Activated naive CD4-positive, alpha-beta T cell treated with anti-CD3 and anti-CD28 coated beads for 36 hours (primary cell): ENCODE measurements around the gene CD276. TPM values are rescaled to one million over a fixed set of nuclear protein-coding genes. Genes with fewer than 3 reads are reported as not detected.

ENCODE experiments used
- CTCF ChIA-PET: fragments of 350-600 bp; sonication (Branson Sonifier 250); formaldehyde crosslinking; loops from one replicate; lab custom pipeline; 2021; ENCODE audit warnings: antibody characterized with exemption; lab: Charles Lee
- DNase-seq: peaks from one replicate; pipeline ENCODE4 v3.0.0-alpha.2; 2020
- H3K27ac Mint-ChIP-seq: one replicate; pipeline ENCODE4 v1.8.0; 2021; ENCODE audit warnings: mild to moderate bottlenecking, mixed read lengths
- H3K27me3 Mint-ChIP-seq: one replicate; pipeline ENCODE4 v1.8.0; 2021; ENCODE audit warnings: low read depth, mixed read lengths
- H3K36me3 Mint-ChIP-seq: one replicate; pipeline ENCODE4 v1.8.0; 2021; ENCODE audit warnings: low read depth, mixed read lengths
- H3K4me1 Mint-ChIP-seq: one replicate; pipeline ENCODE4 v1.8.0; 2021; ENCODE audit warnings: low read depth, mixed read lengths
- H3K4me3 Mint-ChIP-seq: one replicate; pipeline ENCODE4 v1.8.0; 2021; ENCODE audit warnings: mild to moderate bottlenecking, moderate library complexity, mixed read lengths
- H3K9me3 Mint-ChIP-seq: one replicate; pipeline ENCODE4 v1.8.0; 2021; ENCODE audit warnings: mixed read lengths
- intact Hi-C: fragments of 100-400 bp; cut with micrococcal nuclease; formaldehyde crosslinking; loops from one replicate; pipeline ENCODE4 v1.15.1; 2023
- total RNA-seq, 2 experiments: library from RNA; stranded (reverse); gene quantifications; one replicate each; pipeline ENCODE4 v1.2.3, GENCODE V29; 2021

The CD276 gene
- total RNA-seq, 2 experiments from 2014 or later = 1.2 to 1.3 TPM

DNA sequence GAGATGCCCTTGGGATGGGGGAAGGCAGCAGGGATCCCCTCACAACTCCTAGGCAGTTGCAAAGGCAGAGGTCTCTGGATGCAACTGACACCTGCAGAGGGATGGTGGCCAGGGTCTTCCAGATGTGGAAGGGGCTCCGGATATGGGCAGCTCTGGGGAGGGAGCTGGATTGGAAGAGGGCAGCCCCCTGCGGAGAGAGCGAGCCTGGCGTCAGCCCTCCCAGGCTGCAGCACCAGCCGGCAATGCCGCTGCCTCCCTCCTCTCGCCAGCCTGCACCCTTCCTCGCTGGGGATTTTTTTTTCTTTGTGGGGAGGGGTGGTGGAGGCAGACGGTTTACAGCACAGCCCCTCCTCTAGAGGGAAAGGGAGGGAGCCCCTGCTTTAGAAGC lies 67.3 kb downstream of the CD276 start:
- H3K27ac Mint-ChIP-seq = no peak overlapping the region
- peaks cover 41% of the 10 kb centered on the region for H3K27me3 Mint-ChIP-seq
- CTCF ChIA-PET = no interaction called here
- H3K4me3 Mint-ChIP-seq = no peak overlapping the region
- intact Hi-C loops = no loop called here
- no peaks in the 10 kb centered on the region for H3K36me3 Mint-ChIP-seq
- H3K4me1 Mint-ChIP-seq = no peaks in the 10 kb centered on the region
- DNase-seq = no peak
- no peaks in the 10 kb centered on the region for H3K9me3 Mint-ChIP-seq

DNA sequence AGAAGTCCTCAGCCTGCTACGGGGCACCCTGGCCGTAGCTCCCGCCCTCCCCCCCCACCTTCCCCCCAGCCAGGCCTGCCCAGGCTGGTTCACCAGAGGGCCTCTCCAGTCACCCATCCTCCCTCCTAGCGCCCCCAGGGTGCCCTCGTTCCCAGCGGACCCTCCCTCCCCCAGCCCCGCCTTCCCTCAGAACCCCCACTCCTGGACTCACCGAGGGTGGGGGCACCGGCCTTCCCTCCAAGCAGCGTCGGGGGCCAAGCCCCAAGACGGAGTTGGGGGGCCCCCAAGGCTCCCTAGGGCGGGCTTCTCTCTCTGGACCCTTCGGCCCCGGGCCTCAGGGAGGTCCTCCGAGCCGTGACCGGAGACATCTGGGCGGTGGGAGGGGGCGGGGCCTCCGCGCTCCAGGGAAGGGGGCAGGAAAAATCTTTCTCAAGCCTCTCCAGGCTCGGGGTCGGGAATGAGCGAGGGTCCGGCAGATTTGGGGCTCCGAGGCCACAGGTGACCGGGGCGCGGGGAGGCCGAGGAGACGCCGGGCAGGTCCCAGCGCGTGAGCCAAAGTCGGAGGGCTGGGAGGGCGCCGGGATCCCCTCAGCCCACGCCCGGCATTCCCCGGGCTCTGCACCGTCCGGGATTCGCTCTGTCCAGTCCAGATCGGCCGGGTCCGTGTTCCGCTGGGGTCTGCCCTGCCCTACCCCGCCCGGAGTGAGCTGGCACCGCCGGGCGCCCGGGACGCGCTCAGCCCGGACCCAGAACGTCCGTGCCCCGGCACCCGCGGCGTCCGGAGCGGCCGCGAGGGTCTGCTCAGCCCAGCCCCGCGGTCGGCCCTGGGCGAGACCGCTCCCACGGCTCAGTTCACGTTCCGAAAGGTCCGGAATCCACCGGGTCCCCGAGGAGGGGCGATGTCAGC lies 68.0 kb downstream of the CD276 start:
- intact Hi-C loops = no loop called here
- Mint-ChIP-seq H3K27me3 (peaks cover 38% of the 10 kb centered on the region), H3K9me3 (no peaks in the 10 kb centered on the region), H3K27ac (no peak overlapping the region), H3K4me3 (no peak overlapping the region), H3K36me3 (no peaks in the 10 kb centered on the region), H3K4me1 (no peaks in the 10 kb centered on the region)
- CTCF ChIA-PET = no interaction called here
- DNase-seq = no peak

DNA sequence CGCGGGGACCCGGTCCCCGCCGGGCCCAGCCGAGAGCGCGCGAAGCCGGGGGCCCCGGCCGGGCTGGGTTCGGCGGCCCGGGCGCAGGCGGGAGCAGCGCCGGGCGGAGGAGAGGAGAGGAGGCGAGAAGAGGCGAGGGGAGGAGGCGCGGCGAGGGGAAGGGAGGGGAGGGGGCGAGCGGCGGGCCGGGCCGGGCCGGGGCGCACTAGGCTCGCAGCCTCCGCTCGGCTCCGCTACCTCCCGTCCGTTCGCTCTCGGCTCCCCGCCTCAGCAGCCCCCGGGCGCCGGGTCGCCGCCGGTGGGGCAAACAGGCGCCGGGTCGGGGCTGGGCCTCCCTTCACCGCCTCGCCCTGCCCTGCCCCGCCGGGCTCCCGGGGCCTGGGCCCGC lies 68.6 kb downstream of the CD276 start:
- intact Hi-C loops = no loop called here
- no peak for DNase-seq
- peaks cover 38% of the 10 kb centered on the region for H3K27me3 Mint-ChIP-seq
- no peak overlapping the region for H3K4me3 Mint-ChIP-seq
- no peaks in the 10 kb centered on the region for H3K9me3 Mint-ChIP-seq
- no peak overlapping the region for H3K27ac Mint-ChIP-seq
- no peaks in the 10 kb centered on the region for H3K36me3 Mint-ChIP-seq
- CTCF ChIA-PET = no interaction called here
- H3K4me1 Mint-ChIP-seq = no peaks in the 10 kb centered on the region

- H3K27ac Mint-ChIP-seq = no peak within 1 kb of the TSS
- CTCF ChIA-PET = no interaction called here
Measured at GRCh38 chr15:73753250-73754130, 69.3 kb downstream of the CD276 start, which contains the start of gene INSYN1. INSYN1 (minus strand) TSS chr15:73753351; CDS start chr15:73751130, 2,221 bp downstream.

GRCh38 chr15:73754461-73754860 lies 70.3 kb downstream of the CD276 start:
- Mint-ChIP-seq H3K27ac (no peak overlapping the region), H3K4me1 (no peaks in the 10 kb centered on the region), H3K4me3 (no peak overlapping the region), H3K9me3 (no peaks in the 10 kb centered on the region), H3K27me3 (peaks cover 38% of the 10 kb centered on the region), H3K36me3 (no peaks in the 10 kb centered on the region)
- intact Hi-C loops = no loop called here
- DNase-seq = no peak
- CTCF ChIA-PET = no interaction called here

More at GRCh38 chr15:73753250-73754130, 69.3 kb downstream of the CD276 start, which contains the start of gene INSYN1:
- Mint-ChIP-seq H3K4me3 (no peak within 1 kb of the TSS), H3K4me1 (no peaks in the 10 kb centered on the region), H3K36me3 (no peaks in the 10 kb centered on the region), H3K27me3 (peaks cover 38% of the 10 kb centered on the region), H3K9me3 (no peaks in the 10 kb centered on the region)
- intact Hi-C loops = no loop called here
- DNase-seq = no peak

DNA sequence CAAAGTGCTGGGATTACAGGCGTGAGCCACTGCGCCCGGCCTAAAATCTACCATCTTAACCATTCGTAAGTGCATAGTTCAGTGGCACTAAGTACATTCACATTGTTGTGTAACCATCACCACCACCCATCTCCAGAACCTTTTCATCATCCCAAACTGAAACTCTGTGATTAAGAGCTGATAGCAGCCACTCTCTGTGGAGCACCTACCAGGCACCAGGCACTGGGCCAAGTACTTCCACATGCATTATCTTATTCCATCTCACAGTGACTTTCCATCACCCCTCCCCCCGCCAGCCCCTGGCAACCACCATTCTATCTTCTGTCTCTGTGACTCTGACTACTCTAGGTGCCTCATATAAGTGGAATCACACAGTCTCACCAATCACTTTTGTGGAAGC lies 71.3 kb downstream of the CD276 start:
- H3K4me1 Mint-ChIP-seq = no peaks in the 10 kb centered on the region
- no peaks in the 10 kb centered on the region for H3K36me3 Mint-ChIP-seq
- no peaks in the 10 kb centered on the region for H3K9me3 Mint-ChIP-seq
- no peak overlapping the region for H3K4me3 Mint-ChIP-seq
- H3K27ac Mint-ChIP-seq = no peak overlapping the region
- CTCF ChIA-PET = no interaction called here
- intact Hi-C loops = no loop called here
- peaks cover 34% of the 10 kb centered on the region for H3K27me3 Mint-ChIP-seq
- no peak for DNase-seq

- Mint-ChIP-seq H3K27me3 (peaks cover 30% of the 10 kb centered on the region), H3K4me3 (no peak overlapping the region), H3K9me3 (no peaks in the 10 kb centered on the region), H3K36me3 (no peaks in the 10 kb centered on the region), H3K27ac (no peak overlapping the region), H3K4me1 (no peaks in the 10 kb centered on the region)
- no peak for DNase-seq
- CTCF ChIA-PET = no interaction called here
- intact Hi-C loops = no loop called here
Measured at GRCh38 chr15:73755946-73756345, 71.8 kb downstream of the CD276 start.

GRCh38 chr15:73756390-73756789 lies 72.2 kb downstream of the CD276 start:
- no peak overlapping the region for H3K4me3 Mint-ChIP-seq
- no peak for DNase-seq
- intact Hi-C loops = no loop called here
- H3K36me3 Mint-ChIP-seq = no peaks in the 10 kb centered on the region
- CTCF ChIA-PET = no interaction called here
- no peaks in the 10 kb centered on the region for H3K4me1 Mint-ChIP-seq
- H3K27ac Mint-ChIP-seq = no peak overlapping the region
- no peaks in the 10 kb centered on the region for H3K9me3 Mint-ChIP-seq
- peaks cover 28% of the 10 kb centered on the region for H3K27me3 Mint-ChIP-seq

- CTCF ChIA-PET = no interaction called here
- H3K4me1 Mint-ChIP-seq = no peaks in the 10 kb centered on the region
- no peaks in the 10 kb centered on the region for H3K36me3 Mint-ChIP-seq
Measured at GRCh38 chr15:73756947-73757513, 72.8 kb downstream of the CD276 start.

DNA sequence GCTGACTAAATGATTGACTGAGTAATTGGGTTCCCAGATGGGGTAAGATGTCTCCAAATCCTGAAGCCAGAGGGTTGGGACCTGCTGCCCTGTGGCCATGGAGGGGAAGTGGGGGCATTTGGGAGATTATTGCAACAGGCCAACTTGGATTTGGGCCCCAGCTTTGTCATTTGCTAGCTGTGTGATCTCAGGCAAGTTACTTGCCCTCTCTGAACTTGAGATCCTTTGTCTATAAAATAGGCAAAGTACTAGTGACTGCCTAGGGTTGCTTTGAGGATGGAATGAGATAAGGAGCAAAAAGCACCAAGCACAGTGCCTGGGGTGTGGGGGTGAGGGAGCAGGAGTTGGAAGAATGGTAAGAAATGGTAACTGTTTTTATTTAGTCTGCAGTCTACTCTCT lies 73.4 kb downstream of the CD276 start:
- Mint-ChIP-seq H3K4me3 (no peak overlapping the region), H3K4me1 (no peaks in the 10 kb centered on the region), H3K27ac (no peak overlapping the region), H3K36me3 (no peaks in the 10 kb centered on the region), H3K9me3 (no peaks in the 10 kb centered on the region), H3K27me3 (peaks cover 27% of the 10 kb centered on the region)
- DNase-seq = no peak
- intact Hi-C loops = no loop called here
- CTCF ChIA-PET = no interaction called here

More at GRCh38 chr15:73756947-73757513, 72.8 kb downstream of the CD276 start:
- DNase-seq = no peak
- no peak overlapping the region for H3K27ac Mint-ChIP-seq
- no peaks in the 10 kb centered on the region for H3K9me3 Mint-ChIP-seq
- intact Hi-C loops = no loop called here
- H3K4me3 Mint-ChIP-seq = no peak overlapping the region
- H3K27me3 Mint-ChIP-seq = peaks cover 27% of the 10 kb centered on the region

GRCh38 chr15:73758461-73758860 lies 74.3 kb downstream of the CD276 start:
- intact Hi-C loops = no loop called here
- no peak for DNase-seq
- Mint-ChIP-seq H3K27me3 (peaks cover 28% of the 10 kb centered on the region), H3K27ac (no peak overlapping the region), H3K4me1 (no peaks in the 10 kb centered on the region), H3K36me3 (no peaks in the 10 kb centered on the region), H3K9me3 (no peaks in the 10 kb centered on the region), H3K4me3 (no peak overlapping the region)
- CTCF ChIA-PET = no interaction called here
